Fibroblast of the aortic adventitia (primary cell): ENCODE measurements around the gene SETD5. TPM values are rescaled to one million over a fixed set of nuclear protein-coding genes. Genes with fewer than 3 reads are reported as not detected.

Experiments
- DNase-seq: peaks from one replicate; pipeline ENCODE4 v3.0.0-alpha.2; 2010; ENCODE audit warnings: low read depth
- H3K4me3 ChIP-seq: 2 replicates; pipeline ENCODE4 v1.5.1; 2011; ENCODE audit warnings: low read depth, mild to moderate bottlenecking, control low read depth, low read length, moderate library complexity
- total RNA-seq: library from RNA; depleted of rRNA; stranded (reverse); fragments of >200 nt; gene quantifications from 2 replicates; pipeline ENCODE4 v1.2.3, GENCODE V29; 2012; ENCODE audit warnings: low replicate concordance
- TF ChIP-seq, protein P1 (sequence below): IDR thresholded peaks from 2 replicates; pipeline ENCODE4 v1.5.1; 2011; ENCODE audit warnings: mild to moderate bottlenecking, low read length, control low read depth, inconsistent platforms; ENCODE audit not compliant: insufficient read depth

The SETD5 gene
- total RNA-seq, 1 donor, result 80.2 TPM

DNA sequence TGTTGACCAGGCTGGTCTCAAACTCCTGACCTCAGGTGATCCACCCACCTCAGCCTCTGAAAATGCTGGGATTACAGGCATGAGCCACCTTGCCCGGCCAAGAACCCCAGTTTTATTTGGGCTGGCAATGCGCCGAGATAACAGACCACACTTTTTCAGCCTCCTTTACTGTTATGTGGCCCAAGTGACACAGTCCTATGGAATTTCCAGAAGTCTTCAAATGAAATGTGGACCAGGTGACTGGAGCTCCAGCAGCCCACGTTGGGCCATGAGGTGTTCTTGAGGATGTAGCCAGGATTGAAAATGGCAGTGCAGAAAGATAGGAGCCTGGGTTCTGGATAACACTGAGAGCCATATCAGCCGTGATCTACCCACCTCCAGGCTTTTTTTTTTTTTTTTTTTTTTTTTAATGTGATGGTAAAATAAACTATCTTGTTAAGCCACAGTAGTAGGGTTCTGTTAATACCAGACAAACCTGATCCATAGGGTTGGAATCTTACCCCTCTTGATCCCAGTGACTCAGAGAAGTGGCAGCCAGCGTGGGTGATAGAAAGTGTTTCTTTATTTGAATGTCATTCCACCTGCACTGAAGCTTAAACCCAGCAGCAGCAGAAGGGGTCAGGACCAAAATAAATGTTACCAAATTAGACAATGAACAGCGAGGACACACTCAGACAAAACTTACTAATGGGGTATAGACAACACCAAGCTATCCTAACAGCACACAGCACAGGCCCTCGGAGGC lies 100.6 kb downstream of the SETD5 start:
- TF ChIP-seq, protein P1, sequence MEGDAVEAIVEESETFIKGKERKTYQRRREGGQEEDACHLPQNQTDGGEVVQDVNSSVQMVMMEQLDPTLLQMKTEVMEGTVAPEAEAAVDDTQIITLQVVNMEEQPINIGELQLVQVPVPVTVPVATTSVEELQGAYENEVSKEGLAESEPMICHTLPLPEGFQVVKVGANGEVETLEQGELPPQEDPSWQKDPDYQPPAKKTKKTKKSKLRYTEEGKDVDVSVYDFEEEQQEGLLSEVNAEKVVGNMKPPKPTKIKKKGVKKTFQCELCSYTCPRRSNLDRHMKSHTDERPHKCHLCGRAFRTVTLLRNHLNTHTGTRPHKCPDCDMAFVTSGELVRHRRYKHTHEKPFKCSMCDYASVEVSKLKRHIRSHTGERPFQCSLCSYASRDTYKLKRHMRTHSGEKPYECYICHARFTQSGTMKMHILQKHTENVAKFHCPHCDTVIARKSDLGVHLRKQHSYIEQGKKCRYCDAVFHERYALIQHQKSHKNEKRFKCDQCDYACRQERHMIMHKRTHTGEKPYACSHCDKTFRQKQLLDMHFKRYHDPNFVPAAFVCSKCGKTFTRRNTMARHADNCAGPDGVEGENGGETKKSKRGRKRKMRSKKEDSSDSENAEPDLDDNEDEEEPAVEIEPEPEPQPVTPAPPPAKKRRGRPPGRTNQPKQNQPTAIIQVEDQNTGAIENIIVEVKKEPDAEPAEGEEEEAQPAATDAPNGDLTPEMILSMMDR, result no peak
- peak; percentile 34 for DNase-seq

DNA sequence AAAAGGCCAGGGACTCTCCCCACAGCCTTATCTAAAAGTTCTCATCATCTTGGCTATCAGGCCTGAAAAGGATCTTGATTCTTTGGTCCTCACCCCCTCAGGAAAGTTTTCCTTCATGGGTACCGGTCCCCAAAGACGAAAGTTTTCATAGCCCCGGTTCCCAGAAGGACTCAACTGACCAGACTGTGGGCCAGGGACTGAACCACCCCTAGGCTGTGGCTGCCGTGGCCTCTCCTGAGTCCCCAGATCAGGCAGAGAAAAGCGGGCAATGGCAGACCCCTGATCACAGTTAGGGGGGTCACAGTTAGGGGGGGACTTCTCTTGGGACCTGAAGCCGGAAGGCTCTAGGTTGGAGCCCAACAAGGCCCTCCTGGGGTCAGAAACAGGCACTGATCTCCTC lies 101.4 kb downstream of the SETD5 start:
- TF ChIP-seq, protein P1, result no peak
- DNase-seq, result no peak
- H3K4me3 ChIP-seq, result no peak overlapping the region

More for the DNA sequence above, 100.6 kb downstream of the SETD5 start:
- no peak overlapping the region for H3K4me3 ChIP-seq

DNA sequence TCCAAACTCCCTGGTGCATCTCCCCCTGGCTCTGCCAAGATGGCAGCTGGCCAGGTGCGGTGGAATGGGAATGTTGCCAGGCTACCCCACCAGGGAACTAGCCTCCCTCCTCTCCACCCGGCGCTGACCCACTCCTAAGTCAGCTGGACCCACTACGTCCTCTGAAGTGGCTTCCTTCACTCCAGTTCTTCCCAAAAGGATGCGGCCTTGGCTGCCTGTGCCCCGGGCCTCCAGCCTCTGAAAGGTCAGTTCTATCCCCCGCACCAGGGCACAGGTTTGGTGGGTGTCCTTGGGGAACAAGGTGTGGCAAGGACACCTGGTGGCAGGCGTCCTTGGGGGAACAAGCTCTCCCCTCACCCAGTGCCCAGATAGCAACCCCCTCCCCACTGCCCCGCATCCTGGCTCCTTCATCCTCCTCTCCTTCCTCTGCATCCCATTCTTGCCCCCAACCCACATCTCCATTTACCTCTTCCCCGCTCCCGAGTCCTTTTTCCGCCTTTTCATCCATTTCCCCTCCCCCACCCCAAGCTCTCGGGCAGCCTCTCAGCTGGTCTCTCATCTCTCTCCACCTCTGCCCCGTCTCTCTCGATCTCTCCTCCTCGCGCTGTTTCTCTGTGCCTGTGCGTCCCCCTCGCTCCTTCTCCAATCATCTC lies 102.2 kb downstream of the SETD5 start:
- no peak overlapping the region for H3K4me3 ChIP-seq
- no peak for DNase-seq

DNA sequence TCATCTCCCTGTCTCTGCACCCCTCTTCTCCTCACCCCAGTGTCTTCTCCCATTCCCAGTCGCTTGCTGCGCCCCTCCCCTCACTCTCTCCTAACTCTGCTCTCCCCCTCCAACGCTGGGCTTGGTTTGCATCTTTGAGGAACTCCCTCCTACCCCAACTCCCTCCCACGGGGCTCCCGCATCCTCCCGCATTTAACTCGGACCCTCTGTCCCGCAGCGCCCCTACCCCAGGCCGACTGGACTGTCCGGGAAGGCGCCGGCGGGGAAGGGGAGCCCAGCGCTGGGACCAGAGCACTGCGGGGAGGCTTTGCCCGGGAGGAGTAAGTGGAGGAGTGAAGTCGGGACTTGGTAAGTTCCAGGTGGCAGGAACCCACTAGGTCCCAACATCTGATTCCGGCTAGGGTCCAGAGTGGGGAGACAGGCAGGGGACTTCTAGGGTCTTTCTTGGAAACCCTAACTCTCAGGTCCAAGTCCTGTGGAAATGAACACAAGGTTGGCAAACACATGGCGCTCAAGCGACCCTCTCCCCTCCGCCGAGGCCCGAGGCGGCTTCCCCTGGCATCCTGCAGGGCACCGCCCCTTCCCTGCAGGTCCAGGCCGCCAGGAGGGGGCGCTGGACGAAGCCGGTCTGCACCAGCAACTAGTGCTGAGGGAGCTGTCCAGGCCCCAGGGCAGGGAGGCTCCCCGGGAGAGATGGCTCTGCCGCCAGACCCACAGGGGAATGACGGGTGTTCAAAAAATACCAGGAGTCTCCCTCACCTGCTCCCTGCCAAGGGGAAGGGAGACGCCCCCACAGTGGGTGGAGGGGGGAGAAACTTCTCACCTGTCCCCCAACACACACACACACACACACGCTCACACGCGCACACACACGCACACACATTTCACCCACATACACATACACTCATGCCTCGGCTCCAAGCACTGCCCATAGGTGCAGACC lies 103.0 kb downstream of the SETD5 start:
- TF ChIP-seq, protein P1, result peak; percentile 80
- DNase-seq, result peak; percentile 39
- H3K4me3 ChIP-seq, result no peak overlapping the region

More for the DNA sequence above, 102.2 kb downstream of the SETD5 start:
- TF ChIP-seq, protein P1, result no peak

DNA sequence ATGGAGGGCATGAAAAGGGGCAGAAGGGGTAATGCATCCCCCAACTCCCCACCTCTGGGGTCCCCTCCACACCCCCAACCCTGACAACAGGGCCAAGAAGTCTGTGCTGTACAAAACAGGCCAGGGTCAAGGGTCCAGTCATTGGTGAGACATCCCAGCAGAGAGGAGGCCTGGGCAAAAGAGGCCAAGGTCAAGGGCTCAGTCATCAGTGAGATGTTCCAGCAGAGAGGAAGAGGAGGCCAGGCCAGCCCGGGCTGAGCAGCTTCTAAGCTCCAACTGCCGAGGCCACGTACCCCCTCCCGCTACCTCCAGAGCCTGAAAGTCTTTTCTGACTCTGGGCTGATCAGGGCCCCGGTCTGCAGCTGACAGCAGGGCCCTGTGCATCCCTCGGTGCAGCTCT lies 103.8 kb downstream of the SETD5 start:
- TF ChIP-seq, protein P1, result no peak
- no peak for DNase-seq
- no peak overlapping the region for H3K4me3 ChIP-seq

DNA sequence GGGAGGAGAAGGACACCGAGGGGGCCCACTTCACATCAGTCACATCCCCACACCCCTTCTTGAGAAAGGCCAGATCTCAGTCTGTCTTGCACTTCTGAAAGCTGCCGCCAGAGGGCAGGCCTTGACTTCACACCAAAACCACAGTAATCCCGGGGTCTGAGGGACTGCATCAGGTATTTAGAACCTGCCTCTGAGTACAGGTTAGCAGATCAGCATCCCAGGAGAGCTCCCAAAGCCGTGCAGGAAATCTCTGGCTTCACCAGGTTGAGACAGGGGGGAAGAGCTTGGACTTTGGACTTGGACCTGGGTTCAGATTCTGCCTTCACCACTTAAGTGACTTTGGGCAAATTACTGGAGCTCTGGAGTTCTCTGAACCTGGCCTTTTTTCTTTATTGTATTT lies 105.9 kb downstream of the SETD5 start:
- TF ChIP-seq, protein P1, result peak; percentile 91
- no peak overlapping the region for H3K4me3 ChIP-seq
- peak; percentile 64 for DNase-seq
